WTC11 (cell line): Measurements from ENCODE around the gene KDM4C.

Experiments used
- E2F1 ChIP-seq: sonication (generic); formaldehyde crosslinking; IDR thresholded peaks from 2 replicates; pipeline ENCODE4 v1.8.0; 2022; ENCODE audit warnings: mild to moderate bottlenecking, missing genetic modification reagents
- GTF2I ChIP-seq: fragments of 250-450 bp; sonication (Bioruptor Pico); conservative IDR thresholded peaks from 2 replicates; pipeline ENCODE4 v1.4.0; 2021; ENCODE audit warnings: mild to moderate bottlenecking
- TF ChIP-seq, protein P1 (sequence below): fragments of 200-600 bp; IDR thresholded peaks from 2 replicates; pipeline ENCODE4 v1.8.0; 2022; ENCODE audit warnings: antibody characterized with exemption
- TF ChIP-seq, protein P2 (sequence below): sonication (generic); formaldehyde crosslinking; IDR thresholded peaks from 2 replicates; pipeline ENCODE4 v1.8.1; 2022; ENCODE audit warnings: missing genetic modification reagents, borderline replicate concordance

GRCh38 chr9:6819529-6819928 is 61.8 kb downstream of the KDM4C start:
- TF ChIP-seq E2F1 (CRISPR knock-in tag) (no peak), GTF2I (no peak)
- TF ChIP-seq, protein P1, sequence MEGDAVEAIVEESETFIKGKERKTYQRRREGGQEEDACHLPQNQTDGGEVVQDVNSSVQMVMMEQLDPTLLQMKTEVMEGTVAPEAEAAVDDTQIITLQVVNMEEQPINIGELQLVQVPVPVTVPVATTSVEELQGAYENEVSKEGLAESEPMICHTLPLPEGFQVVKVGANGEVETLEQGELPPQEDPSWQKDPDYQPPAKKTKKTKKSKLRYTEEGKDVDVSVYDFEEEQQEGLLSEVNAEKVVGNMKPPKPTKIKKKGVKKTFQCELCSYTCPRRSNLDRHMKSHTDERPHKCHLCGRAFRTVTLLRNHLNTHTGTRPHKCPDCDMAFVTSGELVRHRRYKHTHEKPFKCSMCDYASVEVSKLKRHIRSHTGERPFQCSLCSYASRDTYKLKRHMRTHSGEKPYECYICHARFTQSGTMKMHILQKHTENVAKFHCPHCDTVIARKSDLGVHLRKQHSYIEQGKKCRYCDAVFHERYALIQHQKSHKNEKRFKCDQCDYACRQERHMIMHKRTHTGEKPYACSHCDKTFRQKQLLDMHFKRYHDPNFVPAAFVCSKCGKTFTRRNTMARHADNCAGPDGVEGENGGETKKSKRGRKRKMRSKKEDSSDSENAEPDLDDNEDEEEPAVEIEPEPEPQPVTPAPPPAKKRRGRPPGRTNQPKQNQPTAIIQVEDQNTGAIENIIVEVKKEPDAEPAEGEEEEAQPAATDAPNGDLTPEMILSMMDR, result no peak
- TF ChIP-seq, protein P2, sequence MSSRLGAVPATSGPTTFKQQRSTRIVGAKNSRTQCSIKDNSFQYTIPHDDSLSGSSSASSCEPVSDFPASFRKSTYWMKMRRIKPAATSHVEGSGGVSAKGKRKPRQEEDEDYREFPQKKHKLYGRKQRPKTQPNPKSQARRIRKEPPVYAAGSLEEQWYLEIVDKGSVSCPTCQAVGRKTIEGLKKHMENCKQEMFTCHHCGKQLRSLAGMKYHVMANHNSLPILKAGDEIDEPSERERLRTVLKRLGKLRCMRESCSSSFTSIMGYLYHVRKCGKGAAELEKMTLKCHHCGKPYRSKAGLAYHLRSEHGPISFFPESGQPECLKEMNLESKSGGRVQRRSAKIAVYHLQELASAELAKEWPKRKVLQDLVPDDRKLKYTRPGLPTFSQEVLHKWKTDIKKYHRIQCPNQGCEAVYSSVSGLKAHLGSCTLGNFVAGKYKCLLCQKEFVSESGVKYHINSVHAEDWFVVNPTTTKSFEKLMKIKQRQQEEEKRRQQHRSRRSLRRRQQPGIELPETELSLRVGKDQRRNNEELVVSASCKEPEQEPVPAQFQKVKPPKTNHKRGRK (CRISPR knock-in tag), result no peak
